ENCODE measurements around the gene TBX10.

- TF ChIP-seq CTCF (IDR thresholded peaks at IDR 0.05; ENCODE audit: low read depth, low read length, missing input control) (no peak), TAF1 (conservative IDR thresholded peaks at IDR 0.05) (no peak), RAD21 (IDR thresholded peaks at IDR 0.05) (no peak), JUND (IDR thresholded peaks at IDR 0.05) (no peak), EGR1 (IDR thresholded peaks at IDR 0.05; ENCODE audit: low read depth in 2 of 2) (no peak), ZBTB33 (IDR thresholded peaks at IDR 0.05) (no peak)
Observed at GRCh38 chr11:67689178-67689577, 49.6 kb upstream of the TBX10 start.
